Endodermal cell (in vitro differentiated cells): ENCODE data around the gene SHISA9. TPM values are rescaled to one million over a fixed set of nuclear protein-coding genes. Genes with fewer than 3 reads are reported as not detected.

Experiments
- DNase-seq: peaks from one replicate; pipeline ENCODE4 v3.0.0-alpha.2; 2017
- H3K27ac ChIP-seq: 2 replicates; pipeline ENCODE4 v1.5.1; 2013; ENCODE audit warnings: mild to moderate bottlenecking, low read depth, low read length, moderate library complexity
- H3K27me3 ChIP-seq: 2 replicates; pipeline ENCODE4 v1.6.1; 2013; ENCODE audit warnings: mild to moderate bottlenecking, low read length, moderate library complexity; ENCODE audit not compliant: insufficient read depth, control insufficient read depth, poor library complexity, severe bottlenecking
- H3K36me3 ChIP-seq: 2 replicates; pipeline ENCODE4 v1.7.0; 2013; ENCODE audit warnings: mild to moderate bottlenecking, low read length, moderate library complexity; ENCODE audit not compliant: control insufficient read depth, insufficient read depth
- H3K4me1 ChIP-seq: one replicate; pipeline ENCODE4 v1.7.0; 2013; ENCODE audit warnings: low read length; ENCODE audit not compliant: control insufficient read depth, insufficient read depth
- H3K4me3 ChIP-seq: 2 replicates; pipeline ENCODE4 v1.5.1; 2013; ENCODE audit warnings: mild to moderate bottlenecking, low read length, moderate library complexity
- H3K9ac ChIP-seq: 2 replicates; pipeline ENCODE4 v1.6.1; 2013; ENCODE audit warnings: mild to moderate bottlenecking, low read length, moderate library complexity; ENCODE audit not compliant: poor library complexity, severe bottlenecking; ENCODE audit errors: extremely low read depth
- H3K9me3 ChIP-seq: 2 replicates; pipeline ENCODE4 v1.6.1; 2013; ENCODE audit warnings: mild to moderate bottlenecking, low read length, moderate library complexity; ENCODE audit not compliant: control insufficient read depth
- H3K27ac Mint-ChIP-seq: 2 replicates; pipeline ENCODE4 v1.8.0; 2020; ENCODE audit warnings: mixed read lengths
- H3K27me3 Mint-ChIP-seq: 2 replicates; pipeline ENCODE4 v1.8.0; 2021; ENCODE audit warnings: mild to moderate bottlenecking, mixed read lengths; ENCODE audit not compliant: insufficient read depth
- H3K36me3 Mint-ChIP-seq: 2 replicates; pipeline ENCODE4 v1.8.0; 2020; ENCODE audit warnings: low read depth, mixed read lengths
- H3K4me1 Mint-ChIP-seq: 2 replicates; pipeline ENCODE4 v1.8.0; 2020; ENCODE audit warnings: mixed read lengths
- H3K4me3 Mint-ChIP-seq: 2 replicates; pipeline ENCODE4 v1.8.0; 2020; ENCODE audit warnings: mild to moderate bottlenecking, moderate library complexity, mixed read lengths
- H3K9me3 Mint-ChIP-seq: 2 replicates; pipeline ENCODE4 v1.8.0; 2020; ENCODE audit warnings: mild to moderate bottlenecking, mixed read lengths
- WGBS, 2 experiments: methylation state at CpG; one replicate each; pipeline versions ENCODE4 v1.1.5 to v1.1.7; 2013; ENCODE audit warnings: missing lambda C conversion rate in 2 of 2, mixed read lengths in 1 of 2; ENCODE audit not compliant: insufficient coverage in 1 of 2, insufficient read length in 1 of 2; 5-methylcytosine and 5-hydroxymethylcytosine counted together
- total RNA-seq, 2 donors: library from RNA; stranded (reverse); fragmentation: NEBNext Ultra II Directional in 1 of 2; extraction: Animal tissue kit (Norgen Biotek cat#: 25700) in 1 of 2; gene quantifications; 2 replicates in 1 of 2; 3 replicates in 1 of 2; pipeline ENCODE4 v1.2.1, GENCODE V29; 2021
- TF ChIP-seq, protein P1 (sequence below): fragments of 200-600 bp; sonication (generic); conservative IDR thresholded peaks from 2 replicates; pipeline ENCODE4 v1.5.0; 2021; ENCODE audit warnings: antibody characterized with exemption, mild to moderate bottlenecking

The SHISA9 gene
- total RNA-seq, 2 donors from 2014 or later = 5.2 to 27.8 TPM

DNA sequence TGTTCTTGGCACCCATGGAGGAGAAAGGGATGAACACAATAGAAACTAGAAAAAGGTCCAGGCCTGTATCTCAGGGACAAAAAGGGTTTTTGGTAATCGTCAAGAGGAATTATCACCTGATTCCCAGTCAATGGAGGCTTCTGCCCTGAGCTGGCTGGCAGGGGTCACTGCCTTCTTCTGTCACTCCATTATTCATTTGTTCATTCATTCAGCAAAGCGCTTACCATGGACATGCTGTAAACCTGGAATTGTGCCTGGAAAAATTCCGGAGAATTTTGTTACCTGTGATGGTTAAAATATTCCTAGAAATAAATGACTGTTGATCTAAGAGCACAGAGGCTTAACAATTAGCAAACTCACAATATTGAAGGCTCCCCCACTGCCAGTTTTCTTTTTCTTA is 212.3 kb downstream of the SHISA9 start:
- Histone ChIP-seq H3K9ac (no peak overlapping the region), H3K36me3 (no peaks in the 10 kb centered on the region), H3K9me3 (peaks cover 20% of the 10 kb centered on the region), H3K27me3 (no peaks in the 10 kb centered on the region), H3K27ac (no peak overlapping the region), H3K4me1 (peaks cover 3% of the 10 kb centered on the region), H3K4me3 (no peak overlapping the region)
- WGBS, 2 experiments = 88% methylated on average over 3 of the region's 3 CpGs; no CpG with 5 or more reads in 1 of the 2 experiments
- Mint-ChIP-seq H3K27me3 (no peaks in the 10 kb centered on the region), H3K27ac (no peak overlapping the region), H3K4me3 (no peak overlapping the region), H3K36me3 (peaks cover 6% of the 10 kb centered on the region), H3K9me3 (peaks cover 18% of the 10 kb centered on the region), H3K4me1 (peaks cover 14% of the 10 kb centered on the region)
- no peak for DNase-seq
- TF ChIP-seq, protein P1, sequence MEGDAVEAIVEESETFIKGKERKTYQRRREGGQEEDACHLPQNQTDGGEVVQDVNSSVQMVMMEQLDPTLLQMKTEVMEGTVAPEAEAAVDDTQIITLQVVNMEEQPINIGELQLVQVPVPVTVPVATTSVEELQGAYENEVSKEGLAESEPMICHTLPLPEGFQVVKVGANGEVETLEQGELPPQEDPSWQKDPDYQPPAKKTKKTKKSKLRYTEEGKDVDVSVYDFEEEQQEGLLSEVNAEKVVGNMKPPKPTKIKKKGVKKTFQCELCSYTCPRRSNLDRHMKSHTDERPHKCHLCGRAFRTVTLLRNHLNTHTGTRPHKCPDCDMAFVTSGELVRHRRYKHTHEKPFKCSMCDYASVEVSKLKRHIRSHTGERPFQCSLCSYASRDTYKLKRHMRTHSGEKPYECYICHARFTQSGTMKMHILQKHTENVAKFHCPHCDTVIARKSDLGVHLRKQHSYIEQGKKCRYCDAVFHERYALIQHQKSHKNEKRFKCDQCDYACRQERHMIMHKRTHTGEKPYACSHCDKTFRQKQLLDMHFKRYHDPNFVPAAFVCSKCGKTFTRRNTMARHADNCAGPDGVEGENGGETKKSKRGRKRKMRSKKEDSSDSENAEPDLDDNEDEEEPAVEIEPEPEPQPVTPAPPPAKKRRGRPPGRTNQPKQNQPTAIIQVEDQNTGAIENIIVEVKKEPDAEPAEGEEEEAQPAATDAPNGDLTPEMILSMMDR = no peak

DNA sequence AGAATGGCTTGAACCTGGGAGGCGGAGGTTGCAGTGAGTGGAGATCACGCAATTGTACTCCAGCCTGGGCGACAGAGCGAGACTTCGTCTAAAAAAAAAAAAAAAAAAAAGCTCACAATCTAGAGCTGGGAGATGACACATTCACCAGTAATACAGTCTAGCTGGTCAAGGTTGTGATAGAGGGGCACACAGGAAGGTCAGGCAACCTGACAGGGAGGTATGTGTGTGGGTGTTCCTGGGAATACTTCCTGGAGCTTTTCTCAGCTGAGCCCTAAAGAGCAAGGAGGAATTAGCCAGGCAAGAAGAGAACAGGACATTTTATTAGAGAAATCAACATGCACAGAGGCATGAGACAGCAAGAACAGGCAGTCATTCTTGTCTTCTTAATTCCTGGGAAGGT is 216.7 kb downstream of the SHISA9 start:
- H3K9me3 ChIP-seq = peaks cover 20% of the 10 kb centered on the region
- DNase-seq = no peak
- no peaks in the 10 kb centered on the region for H3K36me3 ChIP-seq
- Mint-ChIP-seq H3K4me1 (peaks cover 29% of the 10 kb centered on the region), H3K27ac (no peak overlapping the region), H3K4me3 (no peak overlapping the region), H3K36me3 (peaks cover 6% of the 10 kb centered on the region), H3K27me3 (no peaks in the 10 kb centered on the region), H3K9me3 (peaks cover 18% of the 10 kb centered on the region)
- H3K4me1 ChIP-seq = peaks cover 5% of the 10 kb centered on the region
- 94 to 100% methylated on average over 1 to 5 of the region's 5 CpGs for WGBS, 2 experiments
- H3K27me3 ChIP-seq = no peaks in the 10 kb centered on the region
- H3K9ac ChIP-seq = no peak overlapping the region
- H3K4me3 ChIP-seq = no peak overlapping the region
- H3K27ac ChIP-seq = no peak overlapping the region
- TF ChIP-seq, protein P1 = no peak

DNA sequence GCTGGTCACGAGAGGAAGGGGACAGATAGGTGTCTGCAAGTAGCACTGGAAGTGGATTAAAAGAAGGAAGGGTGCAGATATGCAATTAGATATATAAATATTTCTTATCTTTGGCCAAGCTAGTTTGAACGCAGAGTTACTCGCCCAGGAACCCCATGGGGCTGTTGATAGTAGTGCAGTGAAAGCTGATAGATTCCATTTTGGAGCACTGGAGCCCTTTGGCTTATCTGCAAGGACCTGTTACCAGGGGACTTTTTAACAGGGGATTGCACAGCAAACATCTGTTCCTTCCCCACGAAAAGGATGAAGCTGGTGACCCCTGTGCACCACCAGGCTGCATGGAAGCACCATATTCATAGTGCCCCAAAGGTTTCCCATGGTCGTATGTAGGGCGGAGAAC is 218.7 kb downstream of the SHISA9 start:
- Mint-ChIP-seq H3K4me3 (no peak overlapping the region), H3K27ac (no peak overlapping the region), H3K27me3 (no peaks in the 10 kb centered on the region), H3K9me3 (peaks cover 17% of the 10 kb centered on the region), H3K4me1 (peaks cover 31% of the 10 kb centered on the region), H3K36me3 (peaks cover 4% of the 10 kb centered on the region)
- Histone ChIP-seq H3K4me3 (peak overlapping the region; percentile 12), H3K9ac (no peak overlapping the region), H3K9me3 (peaks cover 17% of the 10 kb centered on the region), H3K27me3 (no peaks in the 10 kb centered on the region), H3K4me1 (peaks cover 12% of the 10 kb centered on the region), H3K36me3 (no peaks in the 10 kb centered on the region), H3K27ac (no peak overlapping the region)
- TF ChIP-seq, protein P1 = no peak
- DNase-seq = peak; percentile 60
- 55 to 59% methylated on average over 5 to 6 of the region's 6 CpGs for WGBS, 2 experiments
